Activated gamma-delta T cell treated with anti-CD3 and anti-CD28 coated beads, Interleukin-2, amount 50 U/mL, for 16 hours (primary cell): ENCODE data around the gene RPP21.

Source experiments
- DNase-seq: peaks from one replicate; pipeline ENCODE4 v3.0.0-alpha.2; 2020; ENCODE audit warnings: low read depth

RPP21 gene

GRCh38 chr6:30344868-30345671 lies at the start of gene RPP21:
Gene RPP21, plus strand, starts transcription at chr6:30345156. Its CDS starts 16 bp downstream, at chr6:30345172.
- peak; percentile 75 for DNase-seq

DNA sequence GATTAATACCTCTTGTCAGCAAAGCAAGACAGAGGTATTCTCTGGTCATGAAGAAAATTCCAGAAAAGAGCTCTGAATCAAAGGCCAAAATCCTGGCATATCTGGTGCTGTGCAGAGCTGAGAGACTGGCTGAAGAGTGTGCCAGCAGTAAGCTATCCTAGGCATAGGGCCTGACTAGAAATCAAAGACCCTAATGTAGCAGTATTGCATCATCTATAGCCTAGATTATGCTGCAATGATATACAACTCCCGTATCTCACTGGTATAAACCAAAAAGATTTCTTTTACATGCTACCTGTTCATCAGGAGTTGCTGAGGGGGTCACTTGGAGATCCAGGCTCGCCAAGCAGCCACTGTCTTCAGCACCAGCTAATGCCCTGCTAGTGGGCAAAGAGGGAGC lies 49.1 kb upstream of the RPP21 start:
- DNase-seq = no peak

DNA sequence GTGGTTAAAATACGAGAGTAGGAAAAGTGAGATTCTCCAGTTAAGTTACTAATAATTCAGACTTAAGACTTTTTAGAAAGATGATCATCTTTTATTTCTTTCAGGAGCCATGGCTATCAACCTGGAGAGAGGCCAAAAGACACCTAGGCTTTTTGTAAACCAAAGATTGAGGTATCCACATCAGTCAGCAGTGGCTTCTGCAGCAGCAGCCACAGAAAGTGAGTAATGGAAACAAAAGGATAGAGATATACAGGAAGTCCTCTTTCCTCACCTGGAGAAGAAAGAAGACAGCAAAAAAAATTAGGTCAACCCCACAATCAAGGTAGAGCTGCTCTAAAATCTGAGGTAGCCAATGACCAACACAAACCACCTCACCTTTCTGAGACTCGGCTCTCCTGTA lies 41.0 kb upstream of the RPP21 start:
- no peak for DNase-seq

GRCh38 chr6:30311101-30311500 lies 33.9 kb upstream of the RPP21 start:
- DNase-seq = no peak

- DNase-seq = no peak
Measured at GRCh38 chr6:30311671-30312070, 33.3 kb upstream of the RPP21 start.

DNA sequence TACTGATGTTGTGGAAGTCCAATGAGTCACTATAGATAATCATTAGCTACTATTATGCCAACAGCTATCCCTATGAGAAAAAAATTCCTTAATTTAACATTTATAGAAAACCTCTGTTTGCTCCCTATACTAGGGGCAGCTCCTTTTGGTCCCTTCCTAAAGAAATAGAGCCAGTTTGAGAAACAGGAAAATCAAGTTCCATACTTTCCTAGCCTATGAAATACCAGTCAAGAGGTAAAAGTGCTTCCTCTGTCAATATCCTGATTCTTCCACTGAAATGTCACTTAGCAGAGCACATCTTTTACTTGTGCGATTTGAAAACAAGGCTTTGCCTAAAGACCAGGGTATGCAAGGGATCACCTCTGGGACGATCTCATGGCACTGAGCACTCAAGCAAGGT lies 32.7 kb upstream of the RPP21 start:
- DNase-seq = no peak

- no peak for DNase-seq
Measured at GRCh38 chr6:30312676-30313321, 32.2 kb upstream of the RPP21 start.

DNA sequence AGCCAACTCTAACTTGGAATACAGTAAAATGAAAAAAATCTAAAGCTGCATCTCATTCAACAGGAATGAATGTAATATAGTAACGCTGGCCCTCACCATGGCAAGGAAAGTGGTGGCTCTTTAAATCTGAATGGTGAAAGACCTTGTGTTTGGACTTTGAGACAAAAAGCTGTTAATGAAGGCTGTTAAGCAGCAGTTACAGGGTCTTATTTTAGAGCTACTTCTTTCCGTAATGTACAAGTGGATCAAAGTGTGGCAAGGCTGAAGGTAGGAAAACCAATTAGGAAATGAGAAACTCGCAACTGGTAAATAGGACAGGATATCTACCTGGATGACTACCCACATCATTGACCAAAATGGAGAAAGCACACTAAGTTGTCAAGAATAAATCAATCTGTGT lies 29.8 kb upstream of the RPP21 start:
- DNase-seq = no peak

- DNase-seq = no peak
Measured at GRCh38 chr6:30317913-30318589, 26.9 kb upstream of the RPP21 start.

DNA sequence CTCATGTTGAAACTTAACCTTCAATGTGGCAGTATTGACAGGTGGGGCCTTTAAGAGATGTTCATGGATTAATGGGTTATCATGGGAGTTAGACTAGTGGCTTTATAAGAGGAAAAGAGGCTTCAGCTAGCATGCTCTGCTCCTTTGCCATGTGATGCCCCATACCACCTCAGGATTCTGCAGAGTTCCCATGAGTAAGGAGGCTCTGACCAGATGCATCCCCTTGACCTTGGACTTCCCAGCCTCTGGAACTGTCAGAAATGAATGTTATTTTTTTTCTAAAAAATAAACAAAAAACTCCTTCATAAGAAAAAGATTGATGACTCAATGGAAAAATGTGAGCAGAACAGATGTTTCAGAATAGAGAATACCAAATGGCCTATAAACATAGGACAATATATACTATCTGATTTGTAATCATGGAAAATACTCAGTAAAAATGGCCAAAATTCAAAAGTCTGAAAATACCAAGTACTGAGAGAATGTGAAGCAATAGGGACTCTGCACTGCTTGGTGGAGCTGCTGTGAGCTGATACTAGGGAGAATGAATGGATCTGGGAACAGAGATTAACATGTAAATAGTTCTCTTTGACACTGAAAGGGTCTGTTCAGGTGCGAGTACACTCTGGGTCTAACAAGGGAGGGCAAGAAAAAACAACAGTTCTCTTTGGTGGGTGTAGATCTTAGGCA lies 25.7 kb upstream of the RPP21 start:
- no peak for DNase-seq

GRCh38 chr6:30321692-30322388 lies 23.1 kb upstream of the RPP21 start:
- DNase-seq = no peak

- no peak for DNase-seq
Measured at GRCh38 chr6:30322527-30323501, 22.1 kb upstream of the RPP21 start.

DNA sequence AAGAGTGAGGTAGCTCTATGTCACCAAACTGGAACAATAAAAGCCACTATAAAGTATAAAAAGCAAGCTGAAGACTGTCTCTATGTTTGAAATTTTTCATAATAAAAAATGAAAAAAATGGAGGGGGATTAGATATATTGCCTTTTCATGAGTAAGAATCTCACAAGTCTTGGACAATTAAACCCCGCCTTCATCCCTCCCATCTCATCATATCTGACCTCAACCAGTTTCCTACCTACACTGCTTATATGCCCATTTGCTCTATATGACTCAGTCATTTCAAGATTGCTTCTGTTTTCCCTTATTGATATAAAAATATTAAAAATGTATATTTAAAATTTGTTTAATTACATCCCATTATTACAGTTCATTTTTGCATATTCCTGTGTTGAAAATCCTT lies 21.1 kb upstream of the RPP21 start:
- no peak for DNase-seq

GRCh38 chr6:30325150-30325872 lies 19.6 kb upstream of the RPP21 start:
- peak; percentile 80 for DNase-seq

DNA sequence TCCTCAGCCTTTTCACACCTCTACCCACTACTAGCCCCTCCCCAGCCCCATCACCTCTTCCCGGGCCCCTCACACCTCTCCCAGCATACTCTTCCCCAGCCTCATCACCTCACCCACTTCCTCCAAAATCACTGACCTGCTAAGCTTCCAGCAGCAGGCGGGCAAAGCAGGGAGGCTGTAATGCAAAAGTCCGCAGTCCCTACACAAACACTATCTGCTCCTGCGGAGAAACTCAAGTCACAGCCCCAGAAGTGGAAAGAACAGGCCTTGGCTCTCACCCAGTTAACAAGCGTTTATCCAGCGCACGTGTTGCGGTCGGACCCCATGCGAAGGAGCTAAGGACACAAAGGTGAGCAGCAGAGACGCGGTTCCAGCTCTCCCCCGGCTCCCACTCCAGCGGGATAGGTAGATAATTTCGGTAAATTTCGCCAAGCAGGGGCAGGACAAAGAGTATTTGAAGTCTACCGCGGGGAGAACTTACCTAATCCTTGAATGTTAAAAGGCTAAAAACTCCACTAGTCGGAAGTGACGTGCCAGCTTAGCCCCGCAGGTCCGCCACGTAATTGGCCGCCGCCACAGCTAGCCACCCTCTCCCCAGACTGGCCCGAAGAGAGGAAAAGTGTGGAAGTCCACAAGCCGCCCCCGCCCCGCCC lies 19.0 kb upstream of the RPP21 start:
- peak; percentile 48 for DNase-seq

GRCh38 chr6:30326526-30327231 lies 18.3 kb upstream of the RPP21 start, which contains the start of gene TRIM39:
Gene TRIM39, plus strand, starts transcription at chr6:30326927. Its CDS starts 2,391 bp downstream, at chr6:30329318.
- peak; percentile 83 for DNase-seq

DNA sequence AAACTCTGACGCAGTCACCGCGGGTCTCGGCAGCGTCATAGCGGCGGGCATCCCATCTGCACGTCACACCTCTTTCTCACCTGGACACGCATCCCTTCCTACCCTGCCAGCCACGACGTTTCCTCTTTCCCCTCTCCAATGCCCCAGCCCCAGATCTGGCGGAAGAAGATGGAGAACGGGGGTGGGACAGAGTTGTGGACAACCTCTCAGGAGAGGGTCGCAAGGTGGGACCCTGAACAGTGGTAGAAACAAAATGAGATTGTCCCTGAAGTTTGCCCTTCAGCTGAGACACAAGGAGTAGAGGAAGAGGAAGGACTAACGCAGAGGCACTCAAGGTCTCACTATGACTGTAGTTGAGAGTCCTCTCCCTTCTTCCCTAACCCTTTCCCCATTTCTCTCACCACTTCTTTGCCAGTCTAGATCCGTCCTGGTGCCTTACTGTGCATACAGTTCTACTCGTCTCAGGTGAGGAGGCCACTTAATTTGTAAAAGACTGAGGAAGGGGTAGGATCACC lies 17.7 kb upstream of the RPP21 start:
- no peak for DNase-seq

DNA sequence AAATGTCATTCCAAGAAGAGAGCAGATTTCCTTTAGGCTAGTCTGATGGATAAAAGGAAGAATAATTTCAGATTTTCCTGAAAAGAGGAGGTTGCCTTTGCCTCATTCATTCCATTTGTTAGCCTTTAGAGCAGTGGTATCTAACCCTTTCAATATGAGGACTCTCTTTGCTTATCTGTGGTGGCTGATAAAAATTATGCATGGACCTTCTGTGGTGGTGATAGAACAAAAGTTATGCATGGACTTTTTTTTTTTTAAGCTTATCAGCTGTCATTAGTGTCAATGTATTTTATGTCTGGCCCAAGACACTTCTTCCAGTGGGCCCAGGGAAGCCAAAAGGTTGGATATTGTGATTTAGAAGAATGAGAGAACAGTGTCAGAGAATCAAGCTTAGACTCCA lies 16.6 kb upstream of the RPP21 start:
- DNase-seq = no peak
